GM18951 (cell line): ENCODE results near the gene CSRNP3.

ENCODE experiments used
- POLR2A ChIP-seq: IDR thresholded peaks from 4 replicates; pipeline ENCODE4 v1.6.1; 2011; ENCODE audit warnings: mild to moderate bottlenecking; ENCODE audit not compliant: insufficient read length, insufficient read depth; ENCODE audit errors: extremely low read depth
- in situ Hi-C: fragments of 300-500 bp; cut with MboI; formaldehyde crosslinking; loops from one replicate; pipeline ENCODE4 v1.12.0; 2022; ENCODE audit warnings: low sequenced_read_pairs, mixed read lengths, inconsistent platforms; ENCODE audit not compliant: unreplicated experiment

Gene CSRNP3

GRCh38 chr2:165596788-165597187 is 127.3 kb downstream of the CSRNP3 start:
- no peak for TF ChIP-seq POLR2A
- in situ Hi-C loops: no loop called here

- in situ Hi-C loops: no loop called here
- no peak for TF ChIP-seq POLR2A
Observed at GRCh38 chr2:165601065-165601830, 131.8 kb downstream of the CSRNP3 start.

GRCh38 chr2:165601928-165602521 is 132.5 kb downstream of the CSRNP3 start:
- in situ Hi-C loops: no loop called here
- TF ChIP-seq POLR2A: no peak

GRCh38 chr2:165609672-165610071 is 140.2 kb downstream of the CSRNP3 start:
- no peak for TF ChIP-seq POLR2A
- in situ Hi-C loops: no loop called here

- in situ Hi-C loops: no loop called here
- no peak for TF ChIP-seq POLR2A
Observed at GRCh38 chr2:165610591-165611029, 141.1 kb downstream of the CSRNP3 start.

- no peak for TF ChIP-seq POLR2A
Observed at GRCh38 chr2:165617741-165618481, 148.4 kb downstream of the CSRNP3 start.

GRCh38 chr2:165618806-165619205 is 149.3 kb downstream of the CSRNP3 start:
- in situ Hi-C loops: no loop called here
- no peak for TF ChIP-seq POLR2A

More at GRCh38 chr2:165617741-165618481, 148.4 kb downstream of the CSRNP3 start:
- in situ Hi-C loops: no loop called here

GRCh38 chr2:165621086-165621560 is 151.6 kb downstream of the CSRNP3 start:
- in situ Hi-C loops: no loop called here
- no peak for TF ChIP-seq POLR2A

GRCh38 chr2:165623161-165623560 is 153.7 kb downstream of the CSRNP3 start:
- in situ Hi-C loops: no loop called here
- TF ChIP-seq POLR2A: no peak

- no peak for TF ChIP-seq POLR2A
- in situ Hi-C loops: no loop called here
Observed at GRCh38 chr2:165623783-165624469, 154.4 kb downstream of the CSRNP3 start.

GRCh38 chr2:165624470-165624800 is 154.9 kb downstream of the CSRNP3 start:
- in situ Hi-C loops: no loop called here
- TF ChIP-seq POLR2A: no peak

GRCh38 chr2:165627470-165627869 is 158.0 kb downstream of the CSRNP3 start:
- TF ChIP-seq POLR2A: no peak
- in situ Hi-C loops: no loop called here

- in situ Hi-C loops: no loop called here
- TF ChIP-seq POLR2A: no peak
Observed at GRCh38 chr2:165629776-165630175, 160.3 kb downstream of the CSRNP3 start.
